Parietal lobe (tissue), 1 donor: Measurements from ENCODE around the gene TCP11X2. TPM values are rescaled to one million over a fixed set of nuclear protein-coding genes. Genes with fewer than 3 reads are reported as not detected.

Source experiments
- total RNA-seq: library from RNA; depleted of rRNA; stranded (reverse); fragments of >200 nt; gene quantifications from one replicate; pipeline ENCODE4 v1.2.3, GENCODE V29; 2014

TCP11X2 gene
- total RNA-seq, result 1.9 TPM

GRCh38 chrX:102471762-102472220 is at the start of gene TCP11X2:
Gene TCP11X2, minus strand, starts transcription at chrX:102471812.

DNA sequence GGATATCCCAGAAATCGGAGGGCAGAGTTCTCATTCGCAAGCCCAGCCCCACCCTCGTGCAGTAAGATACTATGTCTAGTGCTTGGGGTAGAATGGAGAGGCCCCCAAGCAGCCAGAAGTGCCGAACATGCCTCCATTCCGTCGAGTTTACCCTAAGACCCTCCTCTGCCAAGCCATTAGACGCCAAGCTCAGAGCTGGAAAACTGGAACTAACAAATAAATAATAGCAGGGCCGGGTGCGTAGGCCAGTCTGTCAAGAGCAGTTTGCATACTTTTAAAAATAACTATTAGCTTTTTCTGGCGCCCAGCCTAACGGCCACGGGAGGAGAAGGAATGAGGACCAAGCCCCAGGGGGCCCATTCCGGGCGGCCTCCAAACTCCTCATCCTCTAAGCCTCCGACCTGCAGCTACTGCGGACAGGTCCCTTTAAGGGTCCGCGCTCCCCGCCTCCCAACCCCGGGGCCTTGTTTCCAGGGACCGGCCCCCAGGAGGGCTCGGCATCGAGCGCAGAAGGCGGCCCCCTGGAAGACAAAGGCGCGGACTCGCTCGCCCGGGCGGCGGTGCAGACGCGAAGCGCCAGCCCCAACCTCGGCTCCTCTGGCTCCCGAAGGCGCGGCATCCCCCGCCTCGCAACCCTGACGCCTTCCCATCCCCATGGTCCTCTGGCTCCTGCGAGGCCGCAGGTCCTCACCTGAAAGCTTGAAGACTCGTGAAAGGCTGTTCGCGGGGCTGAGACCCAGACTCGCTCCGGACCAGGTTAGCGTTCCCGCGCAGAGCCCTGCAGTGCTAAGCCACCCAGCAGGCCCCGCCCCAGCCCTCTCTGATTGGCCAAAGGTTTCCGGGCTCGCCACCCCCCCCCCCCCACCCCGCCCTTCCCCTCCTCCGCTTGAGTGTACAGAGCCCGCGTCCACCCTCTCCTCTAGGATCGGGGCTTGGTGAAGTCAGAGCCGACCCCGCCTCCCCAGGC is 44.6 kb upstream of the TCP11X2 start, which contains the start of gene TMSB15A:
TSS of gene TMSB15A (minus strand) at position 765 of the 967 bp plus-strand sequence.

DNA sequence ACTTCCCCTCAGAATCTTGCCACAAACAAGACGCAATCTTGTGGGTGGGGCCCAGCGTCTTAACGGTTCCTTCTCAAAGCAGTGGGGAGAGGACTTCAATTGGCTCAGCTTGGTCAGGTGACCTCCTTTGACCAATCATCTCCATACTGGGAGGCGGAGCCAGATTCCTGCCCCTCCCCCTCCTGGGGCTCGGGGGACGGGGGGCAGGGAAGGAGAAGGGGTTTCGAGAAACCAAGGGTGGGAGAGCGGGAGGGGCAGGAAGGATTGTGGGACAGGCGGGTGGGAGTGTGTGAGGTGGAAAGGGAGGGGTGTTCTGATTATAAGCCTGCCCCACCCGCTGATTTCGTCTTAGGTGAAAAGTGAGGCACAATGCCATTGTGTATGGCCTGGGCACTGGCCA is 31.7 kb downstream of the TCP11X2 start, which contains the start of gene NXF2B:
TSS of gene NXF2B (minus strand) at position 101 of the 400 bp plus-strand sequence. CDS start 59,972 bp downstream, outside the sequence.

Other genes with a start within 250 kb of the TCP11X2 start
- not detected for gene NXF2, start 224.6 kb downstream of the TCP11X2 start, total RNA-seq
- gene NXF2B, start 31.8 kb downstream of the TCP11X2 start, total RNA-seq, result 0.31 TPM
- 163 TPM for gene TMSB15A, start 44.9 kb upstream of the TCP11X2 start, total RNA-seq
- gene ARMCX5, start 127.7 kb upstream of the TCP11X2 start, total RNA-seq, result 49.5 TPM
- gene GPRASP1, start 179.7 kb upstream of the TCP11X2 start, total RNA-seq, result 55.4 TPM
- 79.2 TPM for gene GPRASP2, start 240.6 kb upstream of the TCP11X2 start, total RNA-seq
- 48.5 TPM for gene GPRASP3, start 248.9 kb upstream of the TCP11X2 start, total RNA-seq